Measurements from ENCODE around the gene PAX7. TPM values are rescaled to one million over a fixed set of nuclear protein-coding genes. Genes with fewer than 3 reads are reported as not detected.

Gene PAX7
- total RNA-seq, 4 donors from 2014 or later: not detected

- DNase-seq: no peak
- Histone ChIP-seq H3K4me1 (peaks cover 0 to 19% (median 0%) of the 10 kb centered on the region in 3 donors), H3K9me3 (no peaks in the 10 kb centered on the region), H3K36me3 (no peaks in the 10 kb centered on the region), H3K4me3 (no peak overlapping the region), H3K27ac (no peak overlapping the region), H3K27me3 (peaks cover 0 to 60% (median 0%) of the 10 kb centered on the region in 4 donors)
- 39 to 48% methylated on average over 9 of the region's 9 CpGs for WGBS, 2 donors
- TF ChIP-seq CTCF (IDR thresholded peaks at IDR 0.05) (no peak), POLR2A (IDR thresholded peaks at IDR 0.05) (no peak)
- intact Hi-C loops (cut with DNase I): no loop called here
These were observed 42.6 kb upstream of the PAX7 start for GRCh38 chr1:18588093-18588492.

DNA sequence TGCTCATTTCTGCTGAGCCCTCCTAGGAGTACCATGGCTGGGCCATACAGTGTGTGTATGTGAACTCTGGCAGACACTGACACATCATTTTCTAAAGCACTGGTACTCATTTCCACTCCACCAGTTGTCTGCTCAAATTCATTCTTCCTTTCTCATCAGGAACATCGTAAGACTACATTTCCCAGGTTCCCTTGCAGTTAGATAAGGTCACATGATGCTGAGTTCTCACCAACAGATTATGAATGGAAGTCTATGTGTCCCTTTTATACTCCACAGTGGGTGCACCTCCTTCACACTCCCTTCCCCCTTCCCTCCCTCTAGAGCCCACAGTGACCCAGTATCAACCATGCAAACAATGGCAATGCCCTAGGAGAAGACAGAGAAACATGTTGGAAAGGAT, 38.3 kb upstream of the PAX7 start:
- Histone ChIP-seq H3K4me3 (no peak overlapping the region), H3K4me1 (no peaks in the 10 kb centered on the region), H3K27ac (no peak overlapping the region), H3K27me3 (peaks cover 0 to 74% (median 0%) of the 10 kb centered on the region in 4 donors), H3K9me3 (no peaks in the 10 kb centered on the region), H3K36me3 (no peaks in the 10 kb centered on the region)
- intact Hi-C loops (cut with DNase I): no loop called here
- WGBS, 2 donors: 50 to 57% methylated on average over 1 of the region's 1 CpG
- no peak for DNase-seq
- no peak for TF ChIP-seq POLR2A (IDR thresholded peaks at IDR 0.05)
- no peak for TF ChIP-seq CTCF (IDR thresholded peaks at IDR 0.05)

DNA sequence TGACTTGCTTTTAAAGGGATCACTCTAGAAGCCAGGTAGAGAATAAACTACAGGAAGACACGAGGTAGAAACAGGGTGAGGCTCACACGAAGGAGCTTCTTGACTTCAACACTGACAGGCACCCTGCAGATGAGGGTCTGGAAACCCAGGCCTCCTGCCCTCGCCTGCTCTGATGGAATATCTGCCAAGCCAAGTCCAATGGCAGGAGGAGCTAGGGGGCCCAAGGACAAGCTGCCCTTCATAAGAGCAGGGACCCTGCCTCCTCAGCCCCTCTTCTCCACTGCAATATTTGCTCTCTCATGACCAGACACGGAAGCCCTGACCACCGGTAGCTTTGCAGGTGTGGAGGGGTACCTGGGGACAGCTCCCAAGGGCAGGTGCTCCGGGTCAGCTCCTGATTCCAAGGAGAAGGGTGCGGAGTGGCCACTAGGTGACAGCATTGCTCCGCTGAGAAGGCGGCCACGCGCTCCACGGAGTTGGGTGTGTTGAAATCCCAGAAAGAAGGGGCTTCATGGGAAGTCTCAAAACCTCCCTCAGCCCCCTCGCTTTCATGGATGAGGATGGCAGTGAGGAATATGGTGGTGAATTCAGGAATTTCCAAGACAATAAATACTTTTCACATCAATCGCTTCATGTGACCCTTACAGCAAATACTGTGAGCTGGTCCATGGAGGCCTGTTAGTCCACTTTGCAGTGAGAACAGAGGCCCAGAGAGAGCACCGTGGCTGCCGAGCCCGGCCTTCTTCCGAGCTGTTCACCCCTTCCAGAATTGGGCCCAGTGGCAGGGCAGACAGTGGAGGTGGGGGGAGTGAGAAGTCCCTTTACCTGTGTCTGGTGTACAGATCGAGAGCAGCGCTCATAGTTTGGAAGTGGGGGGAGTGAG, 33.2 kb upstream of the PAX7 start:
- DNase-seq: no peak
- Histone ChIP-seq H3K27me3 (peaks cover 0 to 71% (median 0%) of the 10 kb centered on the region in 4 donors), H3K36me3 (no peaks in the 10 kb centered on the region), H3K4me3 (no peak overlapping the region), H3K4me1 (no peaks in the 10 kb centered on the region), H3K27ac (no peak overlapping the region), H3K9me3 (no peaks in the 10 kb centered on the region)
- TF ChIP-seq POLR2A (IDR thresholded peaks at IDR 0.05) (no peak), CTCF (IDR thresholded peaks at IDR 0.05) (peak; percentile 77 to 93 (median 88))
- intact Hi-C loops (cut with DNase I): loop anchor here (5.0 kb wide), 2 partner anchors 85 to 225 kb away; no protein-coding TSS in a partner anchor
- WGBS, 2 donors: 6 to 10% methylated on average over 8 to 15 of the region's 20 CpGs

GRCh38 chr1:18599086-18599485, 31.6 kb upstream of the PAX7 start:
- intact Hi-C loops (cut with DNase I): loop anchor here (5.0 kb wide), 2 partner anchors 83 to 223 kb away; no protein-coding TSS in a partner anchor
- no peak for TF ChIP-seq POLR2A (IDR thresholded peaks at IDR 0.05)
- TF ChIP-seq CTCF (IDR thresholded peaks at IDR 0.05): no peak
- Histone ChIP-seq H3K36me3 (no peaks in the 10 kb centered on the region), H3K27me3 (peaks cover 0 to 74% (median 0%) of the 10 kb centered on the region in 4 donors), H3K4me3 (no peak overlapping the region), H3K4me1 (no peaks in the 10 kb centered on the region), H3K27ac (no peak overlapping the region), H3K9me3 (no peaks in the 10 kb centered on the region)
- no peak for DNase-seq
- 30 to 40% methylated on average over 4 to 6 of the region's 12 CpGs for WGBS, 2 donors

DNA sequence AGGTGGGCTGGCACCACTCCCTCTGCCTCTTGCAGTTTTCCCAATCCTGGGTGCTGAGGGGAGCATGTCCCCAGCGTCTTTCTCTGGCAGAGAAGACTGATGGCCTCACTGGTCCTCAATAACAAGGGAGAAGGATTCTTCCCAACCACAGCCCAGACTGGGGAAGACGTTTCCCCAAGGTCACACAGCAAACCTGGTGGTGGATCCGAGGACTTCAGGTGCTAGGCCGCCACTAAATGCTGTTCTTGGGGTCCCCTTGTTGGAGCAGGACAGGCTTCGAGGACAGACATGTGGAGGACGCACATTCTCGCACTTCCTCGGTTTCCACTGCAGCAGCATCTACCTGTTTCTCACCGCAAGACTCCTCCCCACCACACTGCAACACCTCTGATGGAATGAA, 30.9 kb upstream of the PAX7 start:
- no peak for TF ChIP-seq POLR2A (IDR thresholded peaks at IDR 0.05)
- TF ChIP-seq CTCF (IDR thresholded peaks at IDR 0.05): peak in 1 of 6 experiments; percentile 3
- intact Hi-C loops (cut with DNase I): loop anchor here (5.0 kb wide), 2 partner anchors 83 to 223 kb away; no protein-coding TSS in a partner anchor
- H3K27me3 ChIP-seq: peaks cover 0 to 73% (median 0%) of the 10 kb centered on the region in 4 donors
- H3K27ac ChIP-seq: no peak overlapping the region
- DNase-seq: no peak
- H3K4me1 ChIP-seq: no peaks in the 10 kb centered on the region
- no peaks in the 10 kb centered on the region for H3K36me3 ChIP-seq
- H3K9me3 ChIP-seq: no peaks in the 10 kb centered on the region
- no peak overlapping the region for H3K4me3 ChIP-seq
- 67 to 69% methylated on average over 6 to 8 of the region's 9 CpGs for WGBS, 2 donors
